ENCODE results near the gene NAGS.

DNA sequence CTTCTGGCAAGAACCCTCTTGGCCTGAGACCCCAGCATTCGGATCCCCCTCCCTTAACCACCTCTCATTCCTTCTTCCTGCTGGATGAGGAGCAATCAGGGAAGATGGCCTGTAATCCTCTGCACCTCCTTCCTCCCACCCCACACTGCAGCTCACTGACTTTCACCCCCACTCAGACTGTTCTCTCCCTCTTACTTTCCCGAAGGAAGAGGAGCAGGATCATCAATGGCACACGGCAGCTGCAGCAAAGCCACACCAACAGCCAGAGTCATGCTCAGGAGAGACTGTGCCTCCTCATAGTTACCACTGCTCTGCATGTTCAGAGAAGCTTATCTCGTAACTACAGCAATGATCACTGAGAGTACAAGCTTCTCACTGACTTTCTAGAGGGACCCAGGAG is 20.4 kb downstream of the NAGS start:
- TF ChIP-seq EZH2 (IDR thresholded peaks at IDR 0.05; ENCODE audit: low read depth, unreplicated experiment), result no peak
- TF ChIP-seq, protein P1, sequence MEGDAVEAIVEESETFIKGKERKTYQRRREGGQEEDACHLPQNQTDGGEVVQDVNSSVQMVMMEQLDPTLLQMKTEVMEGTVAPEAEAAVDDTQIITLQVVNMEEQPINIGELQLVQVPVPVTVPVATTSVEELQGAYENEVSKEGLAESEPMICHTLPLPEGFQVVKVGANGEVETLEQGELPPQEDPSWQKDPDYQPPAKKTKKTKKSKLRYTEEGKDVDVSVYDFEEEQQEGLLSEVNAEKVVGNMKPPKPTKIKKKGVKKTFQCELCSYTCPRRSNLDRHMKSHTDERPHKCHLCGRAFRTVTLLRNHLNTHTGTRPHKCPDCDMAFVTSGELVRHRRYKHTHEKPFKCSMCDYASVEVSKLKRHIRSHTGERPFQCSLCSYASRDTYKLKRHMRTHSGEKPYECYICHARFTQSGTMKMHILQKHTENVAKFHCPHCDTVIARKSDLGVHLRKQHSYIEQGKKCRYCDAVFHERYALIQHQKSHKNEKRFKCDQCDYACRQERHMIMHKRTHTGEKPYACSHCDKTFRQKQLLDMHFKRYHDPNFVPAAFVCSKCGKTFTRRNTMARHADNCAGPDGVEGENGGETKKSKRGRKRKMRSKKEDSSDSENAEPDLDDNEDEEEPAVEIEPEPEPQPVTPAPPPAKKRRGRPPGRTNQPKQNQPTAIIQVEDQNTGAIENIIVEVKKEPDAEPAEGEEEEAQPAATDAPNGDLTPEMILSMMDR (conservative IDR thresholded peaks at IDR 0.05; ENCODE audit: low read depth in 2 of 2), result no peak
- no peak for TF ChIP-seq POLR2AphosphoS5 (IDR thresholded peaks at IDR 0.05; ENCODE audit: low read depth)
